Endodermal cell (in vitro differentiated cells): ENCODE results near the gene AFF1. TPM values are rescaled to one million over a fixed set of nuclear protein-coding genes. Genes with fewer than 3 reads are reported as not detected.

Source experiments
- DNase-seq: peaks from one replicate; pipeline ENCODE4 v3.0.0-alpha.2; 2017
- H3K27ac ChIP-seq: 2 replicates; pipeline ENCODE4 v1.5.1; 2013; ENCODE audit warnings: mild to moderate bottlenecking, low read depth, low read length, moderate library complexity
- H3K27me3 ChIP-seq: 2 replicates; pipeline ENCODE4 v1.6.1; 2013; ENCODE audit warnings: mild to moderate bottlenecking, low read length, moderate library complexity; ENCODE audit not compliant: insufficient read depth, control insufficient read depth, poor library complexity, severe bottlenecking
- H3K36me3 ChIP-seq: 2 replicates; pipeline ENCODE4 v1.7.0; 2013; ENCODE audit warnings: mild to moderate bottlenecking, low read length, moderate library complexity; ENCODE audit not compliant: control insufficient read depth, insufficient read depth
- H3K4me1 ChIP-seq: one replicate; pipeline ENCODE4 v1.7.0; 2013; ENCODE audit warnings: low read length; ENCODE audit not compliant: control insufficient read depth, insufficient read depth
- H3K4me3 ChIP-seq: 2 replicates; pipeline ENCODE4 v1.5.1; 2013; ENCODE audit warnings: mild to moderate bottlenecking, low read length, moderate library complexity
- H3K9ac ChIP-seq: 2 replicates; pipeline ENCODE4 v1.6.1; 2013; ENCODE audit warnings: mild to moderate bottlenecking, low read length, moderate library complexity; ENCODE audit not compliant: poor library complexity, severe bottlenecking; ENCODE audit errors: extremely low read depth
- H3K9me3 ChIP-seq: 2 replicates; pipeline ENCODE4 v1.6.1; 2013; ENCODE audit warnings: mild to moderate bottlenecking, low read length, moderate library complexity; ENCODE audit not compliant: control insufficient read depth
- H3K27ac Mint-ChIP-seq: 2 replicates; pipeline ENCODE4 v1.8.0; 2020; ENCODE audit warnings: mixed read lengths
- H3K27me3 Mint-ChIP-seq: 2 replicates; pipeline ENCODE4 v1.8.0; 2021; ENCODE audit warnings: mild to moderate bottlenecking, mixed read lengths; ENCODE audit not compliant: insufficient read depth
- H3K36me3 Mint-ChIP-seq: 2 replicates; pipeline ENCODE4 v1.8.0; 2020; ENCODE audit warnings: low read depth, mixed read lengths
- H3K4me1 Mint-ChIP-seq: 2 replicates; pipeline ENCODE4 v1.8.0; 2020; ENCODE audit warnings: mixed read lengths
- H3K4me3 Mint-ChIP-seq: 2 replicates; pipeline ENCODE4 v1.8.0; 2020; ENCODE audit warnings: mild to moderate bottlenecking, moderate library complexity, mixed read lengths
- H3K9me3 Mint-ChIP-seq: 2 replicates; pipeline ENCODE4 v1.8.0; 2020; ENCODE audit warnings: mild to moderate bottlenecking, mixed read lengths
- WGBS, 2 experiments: methylation state at CpG; one replicate each; pipeline versions ENCODE4 v1.1.5 to v1.1.7; 2013; ENCODE audit warnings: missing lambda C conversion rate in 2 of 2, mixed read lengths in 1 of 2; ENCODE audit not compliant: insufficient coverage in 1 of 2, insufficient read length in 1 of 2; 5-methylcytosine and 5-hydroxymethylcytosine counted together
- total RNA-seq, 2 donors: library from RNA; stranded (reverse); fragmentation: NEBNext Ultra II Directional in 1 of 2; extraction: Animal tissue kit (Norgen Biotek cat#: 25700) in 1 of 2; gene quantifications; 2 replicates in 1 of 2; 3 replicates in 1 of 2; pipeline ENCODE4 v1.2.1, GENCODE V29; 2021
- TF ChIP-seq, protein P1 (sequence below): fragments of 200-600 bp; sonication (generic); conservative IDR thresholded peaks from 2 replicates; pipeline ENCODE4 v1.5.0; 2021; ENCODE audit warnings: antibody characterized with exemption, mild to moderate bottlenecking

AFF1 gene
- total RNA-seq, 2 donors from 2014 or later = 134 to 171 TPM

DNA sequence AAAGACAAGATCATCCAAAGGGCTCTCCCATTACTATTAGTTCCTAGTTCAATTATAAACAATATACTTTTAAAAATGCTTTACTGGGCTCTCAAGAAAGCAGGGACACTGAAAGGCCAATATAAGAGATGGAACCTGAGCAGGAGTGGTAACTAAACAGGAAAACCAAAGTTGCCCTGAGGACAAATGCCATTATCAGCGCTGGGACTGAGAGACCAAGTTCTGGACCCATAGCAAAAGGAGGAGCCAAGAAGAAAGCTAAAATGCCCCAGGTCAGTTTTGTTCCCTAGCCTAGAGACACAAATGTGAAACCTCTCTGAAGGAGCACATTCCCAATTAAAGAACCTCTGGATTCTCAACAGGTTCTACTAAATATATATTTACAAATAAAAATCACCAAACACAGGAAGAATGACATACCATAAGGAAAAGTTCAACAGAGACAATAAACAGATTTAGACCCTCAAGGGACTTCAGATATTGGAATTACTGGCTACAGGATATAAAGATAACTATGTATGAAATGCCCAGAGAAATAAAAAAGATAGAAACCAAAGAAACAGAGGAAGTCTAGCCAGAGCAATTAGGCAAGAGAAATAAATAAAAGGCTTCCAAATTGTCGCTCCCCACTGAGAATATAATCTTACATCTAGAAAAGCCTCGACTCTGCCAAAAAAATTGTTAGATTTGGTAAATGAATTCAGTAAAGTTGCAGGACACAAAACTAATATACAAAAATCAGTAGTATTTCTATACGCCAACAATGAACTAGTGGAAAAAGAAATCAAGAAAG, 218.5 kb downstream of the AFF1 start:
- H3K27me3 Mint-ChIP-seq = peaks cover 2% of the 10 kb centered on the region
- no peak for DNase-seq
- no peaks in the 10 kb centered on the region for H3K9me3 Mint-ChIP-seq
- Histone ChIP-seq H3K27me3 (no peaks in the 10 kb centered on the region), H3K9ac (no peak overlapping the region), H3K4me1 (no peaks in the 10 kb centered on the region), H3K9me3 (no peaks in the 10 kb centered on the region), H3K27ac (no peak overlapping the region), H3K36me3 (no peaks in the 10 kb centered on the region), H3K4me3 (no peak overlapping the region)
- TF ChIP-seq, protein P1, sequence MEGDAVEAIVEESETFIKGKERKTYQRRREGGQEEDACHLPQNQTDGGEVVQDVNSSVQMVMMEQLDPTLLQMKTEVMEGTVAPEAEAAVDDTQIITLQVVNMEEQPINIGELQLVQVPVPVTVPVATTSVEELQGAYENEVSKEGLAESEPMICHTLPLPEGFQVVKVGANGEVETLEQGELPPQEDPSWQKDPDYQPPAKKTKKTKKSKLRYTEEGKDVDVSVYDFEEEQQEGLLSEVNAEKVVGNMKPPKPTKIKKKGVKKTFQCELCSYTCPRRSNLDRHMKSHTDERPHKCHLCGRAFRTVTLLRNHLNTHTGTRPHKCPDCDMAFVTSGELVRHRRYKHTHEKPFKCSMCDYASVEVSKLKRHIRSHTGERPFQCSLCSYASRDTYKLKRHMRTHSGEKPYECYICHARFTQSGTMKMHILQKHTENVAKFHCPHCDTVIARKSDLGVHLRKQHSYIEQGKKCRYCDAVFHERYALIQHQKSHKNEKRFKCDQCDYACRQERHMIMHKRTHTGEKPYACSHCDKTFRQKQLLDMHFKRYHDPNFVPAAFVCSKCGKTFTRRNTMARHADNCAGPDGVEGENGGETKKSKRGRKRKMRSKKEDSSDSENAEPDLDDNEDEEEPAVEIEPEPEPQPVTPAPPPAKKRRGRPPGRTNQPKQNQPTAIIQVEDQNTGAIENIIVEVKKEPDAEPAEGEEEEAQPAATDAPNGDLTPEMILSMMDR = no peak
- no peaks in the 10 kb centered on the region for H3K4me1 Mint-ChIP-seq
- 67 to 87% methylated on average over 1 to 3 of the region's 4 CpGs for WGBS, 2 experiments
- no peak overlapping the region for H3K4me3 Mint-ChIP-seq
- no peak overlapping the region for H3K27ac Mint-ChIP-seq
- H3K36me3 Mint-ChIP-seq = no peaks in the 10 kb centered on the region

DNA sequence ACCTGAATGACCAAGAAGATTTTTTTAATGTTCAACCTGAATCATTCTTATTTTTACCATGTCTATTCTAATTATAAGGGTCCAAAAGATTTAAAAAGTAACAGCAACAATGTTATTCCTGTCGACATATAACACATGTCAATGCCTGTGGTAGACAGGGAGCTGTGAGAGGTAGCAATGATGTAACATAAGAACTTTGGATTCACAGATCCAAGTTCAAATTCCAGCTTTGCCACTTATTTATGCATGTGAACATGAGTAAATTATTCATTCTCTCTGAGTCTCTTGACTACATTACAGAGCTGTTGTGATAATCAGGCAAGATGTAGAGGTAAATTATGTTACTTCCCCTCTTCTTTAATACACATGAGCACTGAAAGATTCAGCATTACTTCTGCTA, 231.1 kb downstream of the AFF1 start:
- H3K4me3 Mint-ChIP-seq = no peak overlapping the region
- no peak for DNase-seq
- no peaks in the 10 kb centered on the region for H3K9me3 Mint-ChIP-seq
- Histone ChIP-seq H3K27ac (no peak overlapping the region), H3K9me3 (no peaks in the 10 kb centered on the region), H3K4me3 (no peak overlapping the region), H3K4me1 (no peaks in the 10 kb centered on the region), H3K9ac (no peak overlapping the region), H3K27me3 (no peaks in the 10 kb centered on the region), H3K36me3 (no peaks in the 10 kb centered on the region)
- no peak overlapping the region for H3K27ac Mint-ChIP-seq
- no peaks in the 10 kb centered on the region for H3K4me1 Mint-ChIP-seq
- H3K36me3 Mint-ChIP-seq = no peaks in the 10 kb centered on the region
- TF ChIP-seq, protein P1 = no peak
- WGBS, 2 experiments = 80 to 89% methylated on average over 1 of the region's 1 CpG
- H3K27me3 Mint-ChIP-seq = no peaks in the 10 kb centered on the region

DNA sequence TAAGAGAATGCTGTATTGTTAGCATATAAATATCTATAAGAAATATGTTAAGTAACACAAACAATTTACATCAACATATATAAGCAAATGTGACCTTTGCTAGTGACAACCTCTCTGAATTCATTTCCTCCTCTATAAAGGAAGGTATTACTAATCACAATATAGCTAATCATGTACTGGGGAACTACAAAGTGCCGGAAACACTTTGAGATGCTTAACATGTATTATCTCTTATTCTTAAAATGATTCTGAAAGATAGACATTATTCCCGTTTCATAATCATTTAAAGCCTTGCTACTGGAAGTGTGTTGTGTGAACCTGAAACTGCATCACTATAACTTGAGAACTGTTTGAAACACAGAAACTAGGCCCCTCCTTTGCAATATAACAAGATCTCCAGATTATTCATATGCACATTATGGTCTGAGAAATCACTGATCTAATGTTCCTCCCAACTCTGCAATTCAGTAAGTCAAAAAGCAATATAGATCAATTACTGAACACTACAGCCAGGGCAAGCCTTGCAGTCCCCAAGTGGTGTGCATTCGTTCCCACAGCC, 231.6 kb downstream of the AFF1 start:
- Mint-ChIP-seq H3K27ac (no peak overlapping the region), H3K4me3 (no peak overlapping the region), H3K9me3 (no peaks in the 10 kb centered on the region), H3K36me3 (no peaks in the 10 kb centered on the region), H3K4me1 (no peaks in the 10 kb centered on the region), H3K27me3 (no peaks in the 10 kb centered on the region)
- Histone ChIP-seq H3K36me3 (no peaks in the 10 kb centered on the region), H3K4me3 (no peak overlapping the region), H3K27me3 (no peaks in the 10 kb centered on the region), H3K27ac (no peak overlapping the region), H3K9ac (no peak overlapping the region), H3K9me3 (no peaks in the 10 kb centered on the region), H3K4me1 (no peaks in the 10 kb centered on the region)
- 84 to 96% methylated on average over 2 to 3 of the region's 3 CpGs for WGBS, 2 experiments
- no peak for DNase-seq
- TF ChIP-seq, protein P1 = no peak
